GM11168 (cell line): ENCODE measurements around the gene ERO1B.

Experiments
- in situ Hi-C: fragments of 300-500 bp; cut with MboI; formaldehyde crosslinking; loops from one replicate; pipeline ENCODE4 v1.12.0; 2022; ENCODE audit warnings: low sequenced_read_pairs; ENCODE audit not compliant: unreplicated experiment

Gene ERO1B

DNA sequence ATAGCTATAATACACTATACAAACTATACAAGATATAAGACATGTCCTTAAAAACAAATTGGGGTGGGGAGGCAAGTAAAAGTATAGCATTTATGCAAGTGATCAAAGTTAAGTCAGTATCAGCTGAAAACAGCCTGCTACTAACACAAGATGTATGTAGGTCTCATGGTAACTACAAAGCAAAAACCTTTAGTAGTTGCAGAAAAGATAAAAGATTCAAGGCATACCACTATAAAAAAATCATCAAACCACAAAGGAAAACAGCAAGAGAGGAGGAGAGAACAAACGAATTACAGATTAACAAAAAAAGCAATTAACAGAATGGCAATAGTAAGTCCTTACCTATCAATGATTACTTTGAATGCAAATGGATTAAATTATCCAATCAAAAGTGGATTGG, 22.7 kb downstream of the ERO1B start:
- in situ Hi-C loops: no loop called here

DNA sequence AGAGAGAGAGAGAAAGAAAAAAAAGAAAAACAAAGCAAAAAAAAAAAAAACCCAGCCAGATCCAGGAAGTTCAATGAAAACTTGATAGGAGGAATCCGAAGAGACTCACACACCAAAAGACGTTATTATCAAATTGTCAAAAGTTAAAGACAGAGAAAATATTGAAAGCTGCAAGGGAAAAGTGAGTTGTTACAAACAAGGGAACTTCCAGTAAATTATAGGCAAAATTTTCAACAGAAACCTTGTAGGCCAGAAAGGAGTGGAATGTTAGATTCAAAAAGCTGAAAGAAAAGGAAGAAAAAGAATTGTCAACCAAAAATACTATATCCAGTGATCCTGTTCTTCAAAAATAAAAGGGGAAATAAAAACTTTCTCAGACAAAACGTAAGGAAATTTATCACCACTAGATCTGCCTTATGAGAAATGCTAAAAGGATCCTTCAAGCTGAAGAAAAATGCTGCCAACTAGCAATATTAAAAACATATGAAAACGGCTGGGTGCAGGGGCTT, 23.6 kb downstream of the ERO1B start:
- in situ Hi-C loops: no loop called here

DNA sequence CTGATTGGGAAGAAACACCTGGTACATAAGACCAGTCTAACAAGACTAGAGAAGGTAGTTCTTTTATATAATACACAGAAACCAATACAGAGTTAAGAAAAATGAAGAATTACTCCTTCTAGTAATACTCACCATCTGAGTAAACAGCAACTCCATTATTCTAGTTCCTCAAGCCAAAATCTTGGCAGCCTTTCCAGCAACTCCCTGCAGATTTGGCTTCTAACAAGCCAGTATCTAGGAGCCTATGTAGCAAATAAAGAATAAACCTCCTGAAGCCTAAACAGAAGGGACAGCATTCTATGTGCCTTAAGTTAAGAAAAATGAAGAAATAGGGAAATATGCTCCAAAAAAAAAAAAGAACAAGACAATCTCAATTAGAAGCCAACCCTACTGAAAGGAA, 24.5 kb downstream of the ERO1B start:
- in situ Hi-C loops: no loop called here

DNA sequence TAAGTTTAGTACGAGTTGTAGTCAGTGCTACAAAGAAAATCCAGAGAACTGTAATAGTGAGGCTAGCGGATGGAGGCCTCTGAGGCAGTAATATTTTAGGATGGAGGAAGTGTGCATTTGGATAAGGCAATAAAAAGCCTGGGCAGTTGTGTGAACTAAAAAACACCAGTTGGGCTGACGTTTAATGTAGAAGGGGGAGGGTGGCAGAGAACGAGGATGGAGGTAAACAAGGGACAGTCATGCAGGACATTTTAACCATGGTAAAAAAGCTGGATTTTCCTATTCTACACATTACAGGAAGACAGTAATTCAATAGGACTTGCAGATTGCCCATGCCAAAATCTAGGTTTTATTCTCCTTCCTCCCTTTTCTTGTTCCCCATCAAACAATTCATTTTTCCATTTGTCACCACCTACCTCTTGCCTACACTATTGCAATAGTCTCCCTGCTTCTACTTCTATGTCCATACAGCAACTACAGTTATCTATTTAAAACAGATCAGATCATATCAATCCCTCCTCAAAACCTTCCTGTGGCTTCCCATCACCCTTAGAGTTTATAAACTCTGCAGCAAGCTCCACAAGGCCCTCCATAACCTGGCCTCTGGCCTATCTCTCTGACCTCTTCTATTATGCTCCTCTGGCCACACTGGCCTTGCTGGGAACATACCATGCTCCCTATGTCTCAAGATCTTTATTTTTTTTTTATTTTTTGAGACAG, 27.7 kb downstream of the ERO1B start:
- in situ Hi-C loops: loop anchor here (5.0 kb wide), 1 partner anchor 38 kb away; no protein-coding TSS in a partner anchor

DNA sequence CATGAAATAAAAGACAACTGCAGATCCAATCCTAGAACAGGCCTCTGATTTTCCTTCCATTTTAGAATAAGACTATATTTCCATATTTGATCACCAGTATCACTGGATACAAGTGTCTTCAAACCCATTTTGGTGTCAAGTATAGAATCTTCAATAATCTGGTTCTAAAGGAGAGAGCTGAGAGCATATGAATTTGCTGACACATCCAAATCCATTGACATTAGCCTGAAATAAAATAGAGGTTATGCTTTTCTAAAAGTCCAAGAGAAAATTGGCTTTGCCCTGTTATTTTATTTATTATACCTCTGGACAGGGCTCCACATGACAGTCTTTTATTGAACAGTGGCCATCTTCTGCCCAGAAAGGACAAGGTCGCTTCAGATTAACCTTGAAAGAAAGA, 28.6 kb downstream of the ERO1B start:
- in situ Hi-C loops: loop anchor here (5.0 kb wide), 1 partner anchor 39 kb away; no protein-coding TSS in a partner anchor

DNA sequence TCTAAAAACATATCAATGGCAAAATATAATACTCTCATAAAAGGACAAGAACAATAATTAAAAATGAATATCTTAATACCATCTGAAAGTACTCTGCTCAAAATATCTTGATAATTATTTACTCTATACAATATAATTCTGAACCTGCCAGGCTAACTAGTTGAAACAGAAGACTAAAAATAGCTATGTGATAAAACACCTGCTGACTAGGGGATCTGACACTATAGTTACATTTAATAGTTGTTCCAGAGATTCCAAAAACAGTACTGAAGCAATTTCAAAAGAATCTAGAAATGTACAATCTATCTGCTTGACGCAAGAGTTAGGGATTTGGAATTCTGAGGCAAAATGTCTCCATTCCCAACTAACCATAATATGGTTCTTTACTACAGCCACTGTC, 30.2 kb downstream of the ERO1B start:
- in situ Hi-C loops: loop anchor here (5.0 kb wide), 1 partner anchor 41 kb away; no protein-coding TSS in a partner anchor

DNA sequence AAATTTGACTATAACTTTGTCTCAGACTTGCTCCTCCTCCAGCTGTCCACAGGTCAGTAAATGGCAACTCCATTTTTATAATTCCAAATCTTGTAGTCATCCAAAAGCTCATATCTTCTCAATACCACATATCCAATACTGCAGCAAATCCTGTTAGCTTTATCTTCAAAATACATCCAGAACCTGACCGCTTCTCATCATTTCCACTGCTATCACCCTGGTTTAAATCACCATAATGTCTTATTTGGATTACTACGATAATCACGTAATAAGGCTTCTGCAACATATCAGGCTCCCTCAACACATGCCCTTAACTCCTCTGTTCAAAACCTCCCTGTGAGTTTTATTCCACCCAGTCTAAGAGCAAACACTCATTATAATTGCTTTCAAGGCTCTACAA, 34.5 kb downstream of the ERO1B start:
- in situ Hi-C loops: no loop called here

DNA sequence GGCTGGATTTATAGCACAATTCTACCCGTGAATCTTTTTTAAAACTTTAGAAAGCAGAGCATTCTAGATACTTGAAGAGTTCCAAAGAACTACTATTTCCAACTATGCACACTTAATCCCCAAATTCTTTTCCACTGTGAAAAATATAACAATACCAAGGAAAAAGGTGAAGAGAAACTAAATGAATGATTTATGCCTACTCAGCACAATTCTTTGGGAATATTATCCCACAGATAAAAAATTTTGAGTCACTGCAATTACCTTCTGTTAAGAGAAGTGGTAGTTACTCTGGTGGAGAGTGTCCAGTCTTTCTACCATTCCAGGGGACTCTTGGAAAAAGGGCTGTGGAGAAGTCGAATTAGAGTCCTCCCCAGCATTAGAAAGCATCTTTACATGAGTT, 39.2 kb downstream of the ERO1B start:
- in situ Hi-C loops: no loop called here

DNA sequence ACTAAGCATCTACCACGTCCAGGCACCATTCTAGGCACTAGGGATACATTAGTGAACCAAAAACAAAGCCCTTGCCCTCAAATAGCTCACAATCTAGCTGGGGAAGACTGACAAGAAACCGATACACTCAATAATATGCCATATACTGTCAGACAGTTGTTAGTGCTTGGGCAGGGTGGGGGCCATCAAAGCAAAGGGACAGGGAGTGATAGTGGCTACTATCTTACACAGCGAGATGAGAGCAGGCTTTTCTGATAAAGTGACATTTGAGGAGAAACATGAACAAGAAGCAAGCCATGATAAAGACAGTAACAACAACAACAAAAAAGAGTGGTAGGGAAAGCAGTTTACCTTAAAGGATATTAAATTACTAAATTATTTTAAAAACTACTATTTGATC, 41.1 kb downstream of the ERO1B start:
- in situ Hi-C loops: no loop called here

DNA sequence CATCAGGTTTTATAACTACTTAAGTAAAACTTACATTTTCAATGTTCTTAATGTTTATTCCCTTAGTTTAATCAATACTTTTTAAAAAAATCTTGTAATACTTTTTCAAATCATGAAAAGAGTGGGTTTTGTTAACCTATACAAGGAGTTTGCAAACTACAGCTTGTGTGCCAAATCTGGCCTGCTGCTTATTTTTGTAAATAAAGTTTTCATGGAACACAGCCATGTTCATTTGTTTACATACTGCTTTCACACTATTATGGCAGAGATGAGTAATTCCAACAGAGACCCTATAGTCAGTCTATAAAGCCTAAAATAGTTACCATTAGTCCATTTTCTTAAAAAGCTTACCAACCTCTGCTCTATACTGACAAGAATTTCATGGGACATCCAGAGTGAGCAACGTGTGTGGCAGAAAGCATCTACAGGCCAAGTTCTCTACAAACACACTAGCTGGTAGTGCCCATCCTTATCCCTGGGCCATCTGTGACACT, 42.6 kb downstream of the ERO1B start:
- in situ Hi-C loops: no loop called here

DNA sequence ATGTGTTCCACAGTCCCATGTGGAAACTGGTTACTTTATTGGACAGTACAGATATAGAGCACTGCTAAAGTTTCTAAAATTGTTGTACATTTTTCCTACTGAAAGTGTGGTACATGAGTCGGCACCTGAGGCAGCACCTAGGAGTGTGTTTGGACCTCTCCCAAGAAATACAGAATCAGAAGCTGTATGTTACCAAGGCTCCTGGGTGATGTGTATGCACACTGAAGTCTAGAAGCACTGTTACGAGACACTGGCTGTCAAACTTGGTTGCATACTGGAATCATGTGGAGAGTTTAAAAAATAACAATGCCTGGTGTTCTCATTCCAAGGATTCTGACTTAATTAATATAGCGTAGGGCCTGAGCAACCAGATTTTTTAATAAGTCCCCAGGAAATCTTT, 46.6 kb downstream of the ERO1B start:
- in situ Hi-C loops: no loop called here

DNA sequence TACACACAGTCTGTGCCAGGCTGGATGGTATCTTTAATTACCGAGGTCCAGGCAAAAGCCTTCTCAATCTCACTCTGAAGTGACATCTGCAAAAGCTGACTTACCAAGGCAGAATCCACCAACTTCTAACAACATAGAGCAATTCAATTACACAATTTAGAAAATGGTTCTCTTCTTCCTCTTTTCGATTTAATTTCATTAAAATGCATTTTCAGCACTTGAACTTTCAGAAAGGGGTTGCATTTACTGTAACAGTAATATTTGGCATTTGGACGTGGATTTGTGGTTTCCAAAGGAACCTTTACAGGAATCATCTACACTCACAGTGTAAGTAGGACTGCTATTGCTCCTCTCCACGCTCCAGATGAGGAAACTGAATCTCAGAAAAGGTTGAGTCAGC, 53.3 kb downstream of the ERO1B start:
- in situ Hi-C loops: no loop called here

DNA sequence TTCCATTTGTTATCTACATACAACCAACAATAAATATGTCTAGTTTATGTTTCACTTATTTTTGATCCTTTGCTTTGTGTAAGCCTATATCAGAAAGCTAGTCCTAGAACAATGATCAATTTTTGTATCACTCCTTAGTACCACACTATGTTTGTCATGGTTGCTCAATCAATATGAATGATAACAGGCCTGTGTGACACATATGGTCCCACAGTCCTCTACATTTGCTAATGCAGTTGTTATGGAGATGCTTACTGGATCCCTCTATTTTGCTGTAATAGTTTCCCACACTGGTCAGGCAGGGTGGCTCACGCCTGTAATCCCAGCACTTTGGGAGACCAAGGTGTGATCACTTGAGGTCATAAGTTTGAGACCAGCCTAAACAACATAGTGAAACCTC, 59.1 kb downstream of the ERO1B start:
- in situ Hi-C loops: no loop called here

DNA sequence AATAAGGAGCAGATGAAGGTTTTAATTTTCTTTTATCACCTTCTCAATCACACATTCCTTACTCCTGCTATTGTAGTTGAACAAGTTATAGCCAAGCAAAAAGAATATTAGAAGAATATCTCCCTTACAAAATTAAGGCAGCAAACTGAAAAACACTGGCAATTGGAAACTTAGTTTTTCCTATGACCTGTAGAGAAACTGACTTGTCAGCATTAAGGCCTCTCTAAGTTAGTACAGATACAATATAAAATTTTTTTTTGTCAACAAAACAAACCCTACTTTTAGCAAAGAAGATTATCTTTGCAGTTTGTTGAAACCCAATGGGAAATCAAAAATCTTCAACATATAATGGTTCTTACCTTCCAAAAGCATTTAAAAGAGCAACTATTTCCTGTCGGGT, 61.3 kb downstream of the ERO1B start:
- in situ Hi-C loops: no loop called here

DNA sequence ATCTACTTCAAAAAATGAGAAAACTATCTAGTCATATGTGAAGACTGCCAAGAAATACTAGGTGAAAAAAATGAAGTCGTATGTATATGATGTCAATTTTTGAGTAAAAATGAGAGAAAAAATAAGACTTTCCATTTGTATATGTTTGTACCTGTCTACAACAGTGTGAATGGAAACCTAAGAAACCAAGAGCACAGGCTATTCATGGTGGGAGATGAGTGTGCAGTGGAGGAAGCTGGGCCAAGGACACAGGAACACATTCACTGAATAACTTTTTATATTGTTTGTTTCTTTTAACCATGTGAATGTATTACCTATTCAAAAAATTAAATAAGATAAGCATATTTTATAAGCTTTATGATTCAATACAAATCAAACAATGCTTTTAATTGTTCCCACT, 67.0 kb downstream of the ERO1B start:
- in situ Hi-C loops: no loop called here

DNA sequence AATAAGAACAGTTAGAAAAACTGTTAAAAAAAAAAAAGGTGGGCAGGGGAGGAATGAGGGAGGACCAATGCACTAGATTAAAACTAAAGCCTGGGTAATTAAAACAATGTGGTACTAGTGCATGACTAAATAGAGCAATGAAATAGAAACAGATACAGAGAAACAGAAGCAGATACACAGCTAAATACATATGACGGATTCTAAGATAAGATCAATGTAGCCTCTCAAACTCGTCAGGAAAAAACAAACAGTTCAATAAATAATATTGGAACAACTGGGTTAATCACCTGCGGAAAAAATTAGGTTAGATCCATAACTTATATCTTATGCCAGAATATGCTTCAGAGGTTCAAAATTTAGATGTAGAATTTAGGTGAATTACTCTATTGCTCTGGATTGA, 68.2 kb downstream of the ERO1B start:
- in situ Hi-C loops: no loop called here

DNA sequence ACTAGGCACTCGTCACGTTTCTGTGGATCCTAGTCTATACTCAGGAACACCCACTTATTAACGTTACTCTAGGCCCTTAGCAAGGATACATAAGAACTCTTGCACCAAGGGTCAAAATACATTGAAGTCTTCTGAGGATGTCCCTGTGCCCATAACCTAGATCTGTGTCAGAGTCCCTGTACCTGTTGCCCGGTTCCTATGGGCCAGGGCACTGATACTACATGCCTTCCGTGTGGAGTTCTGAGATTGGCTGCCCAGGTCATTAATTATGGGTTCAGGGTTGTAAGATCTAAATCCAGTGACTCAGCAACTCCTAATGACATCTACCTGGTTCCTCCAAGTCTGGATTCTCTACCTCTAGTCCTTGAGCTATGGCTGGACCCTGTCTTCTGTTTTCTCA, 69.9 kb downstream of the ERO1B start:
- in situ Hi-C loops: no loop called here

DNA sequence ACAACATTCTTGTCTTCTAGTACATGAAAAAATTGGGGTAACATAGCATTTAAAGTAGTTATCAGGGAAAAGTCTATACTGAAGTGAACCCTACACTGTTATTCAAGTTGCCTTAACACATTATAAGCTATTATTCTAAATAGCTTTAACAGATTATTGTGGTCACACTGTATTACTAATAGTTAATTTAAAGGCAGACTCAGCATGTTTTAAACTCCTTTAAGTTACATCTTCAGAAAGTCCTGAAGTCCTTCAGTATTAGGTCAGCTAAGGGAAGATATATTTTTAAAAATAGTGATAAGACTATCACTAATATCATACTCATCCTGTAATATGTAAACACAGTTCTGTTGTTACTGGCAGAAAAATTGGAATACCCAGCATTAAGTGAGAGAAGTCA, 72.0 kb downstream of the ERO1B start:
- in situ Hi-C loops: no loop called here

DNA sequence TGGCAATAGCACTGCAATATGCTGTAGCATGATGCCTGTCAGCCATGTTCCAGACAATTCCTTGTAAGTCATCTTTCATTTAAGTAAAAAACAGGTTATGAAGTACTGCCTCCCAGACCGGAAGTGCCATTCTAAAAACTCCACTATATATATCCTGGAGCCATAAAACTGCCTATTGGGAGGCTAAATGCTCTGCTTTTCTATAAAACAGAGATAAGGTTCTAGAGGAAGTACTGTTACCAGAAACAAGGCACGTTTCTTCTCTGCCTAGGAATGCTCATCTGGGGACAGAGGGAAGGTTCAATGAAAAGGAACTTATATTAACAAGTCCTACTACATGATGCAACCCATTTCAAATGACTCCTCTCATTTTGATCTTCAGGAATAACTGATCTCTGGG, 72.6 kb downstream of the ERO1B start:
- in situ Hi-C loops: no loop called here

DNA sequence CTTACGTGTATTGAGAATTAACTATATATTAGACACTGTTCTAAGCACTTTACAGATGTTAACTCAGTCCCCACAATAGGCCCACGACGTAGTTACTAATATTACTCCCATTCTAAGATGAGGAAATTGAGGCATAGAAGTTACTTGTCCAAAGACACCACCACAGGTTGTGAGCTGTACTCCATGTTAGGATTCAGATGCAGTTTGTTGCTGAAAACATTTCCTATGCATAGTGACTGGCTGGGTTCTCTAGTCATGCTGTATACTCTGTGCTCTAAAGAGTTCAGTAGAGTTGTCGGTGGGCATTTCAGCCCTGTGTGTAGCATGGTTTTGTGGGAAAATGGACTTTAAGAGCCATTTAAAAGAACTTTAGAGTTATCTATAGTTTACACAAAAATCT, 74.2 kb downstream of the ERO1B start:
- in situ Hi-C loops: no loop called here

DNA sequence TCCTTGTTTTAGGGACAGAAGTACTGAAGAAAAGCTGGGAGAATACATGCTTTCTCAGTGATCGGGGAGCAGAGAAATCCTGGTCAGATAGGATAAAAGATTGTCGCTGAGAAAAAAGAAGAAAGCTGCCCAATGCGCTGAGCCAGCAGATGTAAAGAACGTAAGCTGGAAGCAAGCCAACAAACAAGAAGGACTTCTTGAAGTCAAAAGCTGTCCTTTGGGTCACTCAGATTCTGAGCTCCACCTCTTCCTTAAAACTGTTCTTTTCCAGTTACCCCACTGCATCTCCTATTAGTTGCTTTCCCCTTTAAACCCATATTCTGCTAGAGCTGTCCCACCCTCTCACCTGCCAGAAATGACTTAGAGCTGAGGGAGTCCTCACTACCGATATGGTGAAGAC, 74.6 kb downstream of the ERO1B start:
- in situ Hi-C loops: no loop called here

DNA sequence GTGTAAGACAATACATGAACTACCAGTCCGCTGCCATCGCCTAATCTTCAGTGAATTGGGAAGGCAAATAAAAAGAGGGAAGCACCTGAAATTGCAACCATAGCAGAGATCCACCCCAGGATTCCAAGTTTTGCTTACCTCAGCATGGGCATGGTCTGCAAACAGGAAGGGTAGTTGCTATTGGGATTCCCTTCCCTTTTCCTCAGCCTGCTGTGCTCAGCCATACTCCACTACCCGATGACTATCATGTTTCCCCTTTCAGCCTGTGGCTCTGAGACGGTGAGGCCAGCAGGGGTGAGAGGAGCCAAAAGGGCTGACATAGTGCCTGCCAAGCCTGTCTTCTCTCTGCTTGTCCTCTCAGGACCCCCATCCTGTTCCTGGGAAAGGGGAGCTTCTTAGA, 75.2 kb downstream of the ERO1B start:
- in situ Hi-C loops: no loop called here
